ENCODE data around the gene UNC5A.

UNC5A gene

DNA sequence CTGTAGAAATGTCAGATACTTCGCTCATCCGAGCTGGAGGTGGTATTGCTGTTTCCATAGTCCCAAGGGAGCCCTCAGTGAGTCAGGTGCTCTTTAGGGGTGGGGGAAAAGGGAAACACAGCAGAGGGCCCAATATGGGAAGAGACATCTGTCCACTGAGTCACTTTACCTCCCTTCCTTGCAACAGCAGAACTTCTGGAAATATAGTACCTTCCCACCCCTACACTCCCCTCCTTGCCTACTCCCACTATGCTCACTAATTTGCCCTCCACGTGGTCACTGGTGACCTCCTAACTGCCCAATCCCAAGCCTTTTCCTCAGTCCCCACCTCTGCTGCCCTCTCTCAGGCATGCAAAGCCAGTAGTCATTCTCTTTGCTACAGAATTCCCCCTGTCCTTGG, 86.9 kb downstream of the UNC5A start:
- H3K4me3 ChIP-seq (replicated peaks; ENCODE audit: insufficient read depth, low read length), result peak overlapping the region; percentile 1; the same call in 1 of the 2 replicates
- TF ChIP-seq GABPA (IDR thresholded peaks at IDR 0.05; ENCODE audit: low read depth) (no peak), POLR2AphosphoS5 (IDR thresholded peaks at IDR 0.05; ENCODE audit: low read depth) (no peak), SPI1 (IDR thresholded peaks at IDR 0.05; ENCODE audit: borderline replicate concordance, low read depth) (no peak)
- TF ChIP-seq, protein P1, sequence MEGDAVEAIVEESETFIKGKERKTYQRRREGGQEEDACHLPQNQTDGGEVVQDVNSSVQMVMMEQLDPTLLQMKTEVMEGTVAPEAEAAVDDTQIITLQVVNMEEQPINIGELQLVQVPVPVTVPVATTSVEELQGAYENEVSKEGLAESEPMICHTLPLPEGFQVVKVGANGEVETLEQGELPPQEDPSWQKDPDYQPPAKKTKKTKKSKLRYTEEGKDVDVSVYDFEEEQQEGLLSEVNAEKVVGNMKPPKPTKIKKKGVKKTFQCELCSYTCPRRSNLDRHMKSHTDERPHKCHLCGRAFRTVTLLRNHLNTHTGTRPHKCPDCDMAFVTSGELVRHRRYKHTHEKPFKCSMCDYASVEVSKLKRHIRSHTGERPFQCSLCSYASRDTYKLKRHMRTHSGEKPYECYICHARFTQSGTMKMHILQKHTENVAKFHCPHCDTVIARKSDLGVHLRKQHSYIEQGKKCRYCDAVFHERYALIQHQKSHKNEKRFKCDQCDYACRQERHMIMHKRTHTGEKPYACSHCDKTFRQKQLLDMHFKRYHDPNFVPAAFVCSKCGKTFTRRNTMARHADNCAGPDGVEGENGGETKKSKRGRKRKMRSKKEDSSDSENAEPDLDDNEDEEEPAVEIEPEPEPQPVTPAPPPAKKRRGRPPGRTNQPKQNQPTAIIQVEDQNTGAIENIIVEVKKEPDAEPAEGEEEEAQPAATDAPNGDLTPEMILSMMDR (IDR thresholded peaks at IDR 0.05; ENCODE audit: insufficient read depth, low read length), result no peak
- TF ChIP-seq, protein P2, sequence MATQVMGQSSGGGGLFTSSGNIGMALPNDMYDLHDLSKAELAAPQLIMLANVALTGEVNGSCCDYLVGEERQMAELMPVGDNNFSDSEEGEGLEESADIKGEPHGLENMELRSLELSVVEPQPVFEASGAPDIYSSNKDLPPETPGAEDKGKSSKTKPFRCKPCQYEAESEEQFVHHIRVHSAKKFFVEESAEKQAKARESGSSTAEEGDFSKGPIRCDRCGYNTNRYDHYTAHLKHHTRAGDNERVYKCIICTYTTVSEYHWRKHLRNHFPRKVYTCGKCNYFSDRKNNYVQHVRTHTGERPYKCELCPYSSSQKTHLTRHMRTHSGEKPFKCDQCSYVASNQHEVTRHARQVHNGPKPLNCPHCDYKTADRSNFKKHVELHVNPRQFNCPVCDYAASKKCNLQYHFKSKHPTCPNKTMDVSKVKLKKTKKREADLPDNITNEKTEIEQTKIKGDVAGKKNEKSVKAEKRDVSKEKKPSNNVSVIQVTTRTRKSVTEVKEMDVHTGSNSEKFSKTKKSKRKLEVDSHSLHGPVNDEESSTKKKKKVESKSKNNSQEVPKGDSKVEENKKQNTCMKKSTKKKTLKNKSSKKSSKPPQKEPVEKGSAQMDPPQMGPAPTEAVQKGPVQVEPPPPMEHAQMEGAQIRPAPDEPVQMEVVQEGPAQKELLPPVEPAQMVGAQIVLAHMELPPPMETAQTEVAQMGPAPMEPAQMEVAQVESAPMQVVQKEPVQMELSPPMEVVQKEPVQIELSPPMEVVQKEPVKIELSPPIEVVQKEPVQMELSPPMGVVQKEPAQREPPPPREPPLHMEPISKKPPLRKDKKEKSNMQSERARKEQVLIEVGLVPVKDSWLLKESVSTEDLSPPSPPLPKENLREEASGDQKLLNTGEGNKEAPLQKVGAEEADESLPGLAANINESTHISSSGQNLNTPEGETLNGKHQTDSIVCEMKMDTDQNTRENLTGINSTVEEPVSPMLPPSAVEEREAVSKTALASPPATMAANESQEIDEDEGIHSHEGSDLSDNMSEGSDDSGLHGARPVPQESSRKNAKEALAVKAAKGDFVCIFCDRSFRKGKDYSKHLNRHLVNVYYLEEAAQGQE (IDR thresholded peaks at IDR 0.05; ENCODE audit: insufficient replicate concordance, low read depth), result no peak
- DNase-seq (ENCODE audit: low read depth in 1 of 2, low spot score in 1 of 2), result no peak
- no peaks in the 10 kb centered on the region for H3K27me3 ChIP-seq (ENCODE audit: insufficient read depth, poor library complexity, severe bottlenecking)
- H3K27ac ChIP-seq (replicated peaks), result no peak overlapping the region; the same call in 1 of the 2 replicates

DNA sequence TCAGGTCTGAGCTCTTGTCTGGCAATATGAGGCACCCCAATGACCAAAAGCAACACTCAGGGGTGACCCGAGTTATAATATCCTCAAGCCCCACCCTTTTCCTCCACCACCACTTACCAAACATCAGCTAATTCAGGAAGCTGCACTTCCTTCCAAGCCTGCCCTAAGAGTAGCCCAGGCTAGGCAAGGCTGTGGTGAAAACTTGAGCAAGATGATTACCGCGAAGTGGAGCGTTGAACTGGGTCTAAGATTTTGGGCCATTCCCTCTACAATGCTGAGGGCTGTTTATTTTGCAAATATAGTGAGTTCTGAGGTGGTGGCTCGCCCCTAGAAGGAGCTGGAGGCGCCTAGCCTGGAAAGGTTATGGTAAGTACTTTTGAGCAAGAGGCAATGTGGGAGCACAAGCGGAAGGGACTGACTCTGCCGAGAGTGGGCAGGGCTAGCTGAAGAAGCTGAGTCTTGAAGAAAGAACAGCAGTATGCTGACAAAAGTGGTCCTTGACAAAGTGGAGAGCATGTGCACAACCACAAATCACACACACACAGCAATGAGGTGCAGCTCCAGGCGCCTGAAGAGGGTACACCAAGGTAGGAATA, 89.0 kb downstream of the UNC5A start, which contains the start of gene HK3:
Gene HK3, minus strand, starts transcription at position 51 of the 596 bp plus-strand sequence. CDS start 3,187 bp downstream, outside the sequence.
- peak within 1 kb of the TSS; percentile 69 for H3K27ac ChIP-seq (replicated peaks)
- TF ChIP-seq, protein P1 (IDR thresholded peaks at IDR 0.05; ENCODE audit: insufficient read depth, low read length), result no peak
- TF ChIP-seq SPI1 (IDR thresholded peaks at IDR 0.05; ENCODE audit: borderline replicate concordance, low read depth) (peak; percentile 91), POLR2AphosphoS5 (IDR thresholded peaks at IDR 0.05; ENCODE audit: low read depth) (peak; percentile 81)
- peak; percentile 43 to 93 for DNase-seq (ENCODE audit: low read depth in 1 of 2, low spot score in 1 of 2)
- H3K27me3 ChIP-seq (ENCODE audit: insufficient read depth, poor library complexity, severe bottlenecking), result no peaks in the 10 kb centered on the region
- H3K4me3 ChIP-seq (replicated peaks; ENCODE audit: insufficient read depth, low read length), result peak within 1 kb of the TSS; percentile 29

DNA sequence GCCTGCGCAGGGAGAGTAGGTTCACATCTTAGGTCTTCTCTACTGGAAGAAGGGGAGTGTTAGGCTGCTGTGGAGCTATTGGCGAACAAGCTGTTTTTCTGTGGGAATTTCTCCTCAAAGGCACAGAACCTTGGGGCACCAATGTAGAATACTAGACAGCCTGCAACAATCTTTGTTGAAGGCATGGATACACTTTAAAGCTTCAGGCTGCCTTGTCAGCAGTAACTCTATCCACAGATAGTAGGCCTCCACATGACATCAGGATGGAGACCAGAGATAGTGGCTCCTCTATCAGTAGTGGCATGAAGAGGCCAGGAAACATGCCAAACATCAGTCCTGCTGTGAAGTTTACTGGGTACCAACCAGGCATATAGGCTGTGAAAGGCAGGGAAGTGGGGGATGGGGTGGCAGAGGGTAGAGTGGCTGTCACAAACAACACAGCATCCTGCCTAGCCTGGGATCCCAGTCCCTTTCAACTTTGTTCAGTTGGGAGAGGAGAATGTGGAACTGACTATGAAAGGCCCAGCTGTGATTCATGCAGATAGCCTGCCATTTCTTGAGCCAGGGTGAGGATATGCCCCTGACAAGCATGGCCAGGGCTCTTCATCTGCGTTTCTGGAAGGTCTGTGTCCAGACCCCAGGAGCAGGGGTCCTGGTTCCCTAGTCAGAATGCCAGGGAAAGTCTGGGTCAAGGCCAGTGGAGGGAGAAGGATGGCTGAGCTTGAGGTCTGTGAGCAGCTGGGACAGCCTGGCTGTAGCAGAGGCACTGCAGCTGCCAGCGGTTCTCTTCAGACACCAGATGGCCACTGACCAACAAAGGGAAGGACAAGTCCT, 89.8 kb downstream of the UNC5A start:
- TF ChIP-seq POLR2AphosphoS5 (IDR thresholded peaks at IDR 0.05; ENCODE audit: low read depth), result no peak
- no peak for TF ChIP-seq GABPA (IDR thresholded peaks at IDR 0.05; ENCODE audit: low read depth)
- TF ChIP-seq, protein P1 (IDR thresholded peaks at IDR 0.05; ENCODE audit: insufficient read depth, low read length), result no peak
- TF ChIP-seq, protein P2 (IDR thresholded peaks at IDR 0.05; ENCODE audit: insufficient replicate concordance, low read depth), result no peak
- no peak for TF ChIP-seq SPI1 (IDR thresholded peaks at IDR 0.05; ENCODE audit: borderline replicate concordance, low read depth)
- no peak for DNase-seq (ENCODE audit: low read depth in 1 of 2, low spot score in 1 of 2)
- peak overlapping the region; percentile 69 for H3K27ac ChIP-seq (replicated peaks)
- H3K27me3 ChIP-seq (ENCODE audit: insufficient read depth, poor library complexity, severe bottlenecking), result no peaks in the 10 kb centered on the region
- H3K4me3 ChIP-seq (replicated peaks; ENCODE audit: insufficient read depth, low read length), result no peak overlapping the region
